Activated T-helper 1 cell treated with anti-CD3 and anti-CD28 coated beads, Interleukin-2, amount 50 U/mL, for 16 hours (primary cell): ENCODE measurements around the gene RUNX1.
A peak's percentile ranks its signal among the peaks of the same experiment; 100 is the strongest.
"Not testable (repeated sequence)": the region's sequence is repeated elsewhere in the genome, so short reads cannot be mapped to it uniquely, and the experiment has no call there.

Experiments
- DNase-seq, 2 donors: peaks; one replicate each; pipeline ENCODE4 v3.0.0-alpha.2; 2020; ENCODE audit warnings: low read depth in 1 of 2, low spot score in 1 of 2

Gene RUNX1

DNA sequence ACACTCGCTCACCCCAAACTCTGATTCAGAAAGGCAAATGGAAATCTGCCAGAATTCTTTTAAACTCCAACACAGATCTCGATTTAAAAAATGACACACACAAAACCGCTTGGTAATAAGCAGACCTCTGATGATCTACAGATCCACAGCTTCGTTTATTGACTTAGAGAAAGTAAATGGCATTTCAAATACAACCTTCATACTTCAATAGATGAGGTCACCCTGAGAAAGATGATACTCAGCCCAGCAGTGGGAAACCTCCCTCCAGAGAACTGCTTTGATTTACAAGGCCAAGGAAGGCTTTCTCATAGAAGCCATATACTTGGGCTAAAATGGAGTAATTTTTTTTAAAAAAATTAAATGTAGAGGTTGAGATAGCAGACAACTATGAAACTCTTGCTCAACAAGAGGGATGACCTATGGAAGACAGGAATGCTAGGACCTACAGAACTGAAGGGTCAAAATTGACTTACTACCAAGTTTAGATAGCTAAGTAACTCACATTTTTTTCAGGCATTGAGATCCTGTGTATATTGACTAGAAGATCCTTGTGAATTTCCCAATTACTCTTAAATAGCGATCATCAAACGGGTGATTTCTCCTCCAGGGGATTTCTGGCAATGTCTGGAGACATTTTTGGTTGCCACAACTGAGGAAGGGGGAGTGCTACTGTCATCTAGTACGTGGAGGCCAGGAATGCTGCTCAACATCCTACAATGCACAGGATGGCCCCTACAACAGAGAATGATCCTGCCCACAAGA lies 236.4 kb downstream of the RUNX1 start:
- no peak for DNase-seq

DNA sequence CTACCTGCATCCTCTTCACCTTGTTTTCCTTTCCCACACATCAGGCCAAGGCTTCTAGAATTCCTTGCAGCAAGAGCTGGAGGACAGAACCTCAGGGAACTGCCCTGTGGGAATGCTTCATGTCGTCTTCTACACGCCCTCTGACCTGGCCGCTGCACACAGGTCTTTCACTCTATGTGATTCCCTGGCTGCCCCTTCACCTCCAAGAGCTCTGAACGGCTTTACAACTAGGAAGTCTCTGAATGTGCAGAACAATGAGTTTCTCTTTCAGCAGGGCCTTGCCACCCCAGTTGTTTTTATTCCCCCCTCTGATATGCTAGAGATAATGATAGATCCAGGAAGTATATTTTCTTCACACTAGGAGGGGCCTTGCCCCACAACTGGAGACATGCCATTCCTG lies 237.7 kb downstream of the RUNX1 start:
- no peak for DNase-seq

DNA sequence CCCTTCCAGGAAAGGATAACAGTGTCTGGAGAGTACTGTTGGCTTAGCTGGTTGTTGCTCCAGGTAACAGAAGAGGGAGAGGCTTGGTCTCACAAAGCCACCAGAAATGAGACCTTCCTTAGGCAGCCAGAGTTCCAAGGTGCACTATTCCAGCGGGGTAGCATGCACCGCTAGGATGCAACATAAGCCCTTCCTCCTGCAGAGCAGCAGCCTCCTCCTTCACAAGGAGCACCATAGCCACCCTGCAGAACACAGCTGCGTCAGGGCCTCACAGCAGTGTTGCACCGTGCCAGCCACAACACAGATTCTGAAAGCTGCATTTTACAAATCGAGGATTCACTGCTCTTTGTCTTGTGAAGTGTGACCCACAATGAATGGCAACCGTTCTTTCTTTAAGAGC lies 238.3 kb downstream of the RUNX1 start:
- no peak for DNase-seq

DNA sequence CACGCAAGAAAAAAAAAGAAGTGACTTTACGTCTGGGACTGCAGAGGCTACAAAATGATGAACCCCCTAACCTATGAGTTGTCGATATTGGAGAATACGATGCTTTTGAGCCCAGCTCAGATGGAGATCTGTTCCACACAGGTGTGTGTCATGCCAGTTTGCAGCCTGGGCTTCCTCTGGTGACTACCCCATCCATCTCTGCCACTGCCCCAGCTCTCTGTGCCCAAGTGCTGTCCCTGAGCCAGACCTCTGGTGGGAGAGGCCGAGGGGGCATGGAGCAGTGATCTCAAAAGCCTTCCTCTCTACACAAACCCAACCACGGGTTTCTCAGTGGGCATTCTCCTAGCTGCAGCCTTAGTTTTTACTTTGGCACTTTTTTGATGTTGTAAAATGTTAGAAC lies 239.3 kb downstream of the RUNX1 start:
- DNase-seq = no peak

DNA sequence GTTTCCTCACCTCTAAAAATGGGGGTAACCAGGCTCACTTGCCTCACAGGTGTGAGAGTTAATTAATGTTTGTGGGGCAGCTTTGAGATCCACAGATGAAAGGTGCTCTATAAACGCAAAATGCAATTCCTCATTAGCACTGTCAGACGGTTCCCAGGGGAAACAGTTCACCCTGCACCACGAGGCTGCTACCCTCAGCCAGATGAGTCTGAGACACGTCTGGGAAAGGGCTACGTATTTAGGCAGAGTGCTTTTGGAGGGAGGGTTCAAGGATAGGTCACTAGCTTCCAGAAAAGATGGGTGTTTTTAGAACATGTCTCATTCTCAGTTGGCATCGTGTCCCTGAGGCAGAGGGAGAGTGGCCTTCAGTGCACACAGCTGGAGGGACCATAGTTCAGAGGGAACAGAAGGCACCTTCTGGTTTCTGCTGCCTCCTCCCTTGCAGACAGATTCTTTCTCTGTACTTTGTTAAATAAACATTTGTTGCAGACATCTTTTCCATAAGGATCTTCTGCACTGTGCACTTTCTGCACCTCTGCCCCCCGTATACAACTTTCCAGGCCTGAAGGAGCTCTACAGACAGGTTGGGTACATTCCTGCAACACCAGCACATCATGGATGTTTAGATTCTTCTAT lies 240.4 kb downstream of the RUNX1 start:
- DNase-seq = no peak

DNA sequence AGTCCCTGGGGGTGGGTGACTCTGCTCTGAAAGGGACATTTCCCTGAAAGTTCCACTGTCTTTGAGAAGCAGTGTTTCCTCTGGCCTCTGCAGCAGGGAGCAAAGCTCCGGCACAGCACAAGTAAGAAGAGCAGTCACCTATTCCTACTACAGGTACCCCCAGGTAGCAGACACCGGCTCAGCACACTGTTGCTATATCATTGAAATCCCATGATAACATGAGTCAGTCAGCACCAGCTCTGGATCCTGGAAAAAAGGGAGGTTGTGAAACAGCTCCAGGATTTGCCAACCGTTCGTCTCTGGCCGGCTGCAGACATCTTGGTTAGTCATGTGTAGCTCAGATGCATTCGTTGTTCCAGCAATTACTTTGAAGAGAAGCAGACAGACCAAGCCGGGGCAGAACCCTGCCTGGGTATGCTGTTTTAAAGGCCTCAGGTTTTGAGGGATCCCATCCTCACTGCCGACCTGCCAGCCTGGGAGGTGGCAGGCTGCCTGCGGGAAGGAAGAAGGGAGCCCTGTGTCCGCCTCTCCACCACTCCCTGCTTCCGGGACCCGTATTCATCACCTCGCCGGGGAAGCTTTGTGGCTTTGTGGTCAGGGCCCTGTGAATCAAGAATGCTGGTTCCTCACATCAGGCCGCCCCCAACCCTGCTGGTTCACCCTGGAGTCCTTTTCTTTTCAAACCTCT lies 241.1 kb downstream of the RUNX1 start:
- DNase-seq = peak; percentile 23 to 37

DNA sequence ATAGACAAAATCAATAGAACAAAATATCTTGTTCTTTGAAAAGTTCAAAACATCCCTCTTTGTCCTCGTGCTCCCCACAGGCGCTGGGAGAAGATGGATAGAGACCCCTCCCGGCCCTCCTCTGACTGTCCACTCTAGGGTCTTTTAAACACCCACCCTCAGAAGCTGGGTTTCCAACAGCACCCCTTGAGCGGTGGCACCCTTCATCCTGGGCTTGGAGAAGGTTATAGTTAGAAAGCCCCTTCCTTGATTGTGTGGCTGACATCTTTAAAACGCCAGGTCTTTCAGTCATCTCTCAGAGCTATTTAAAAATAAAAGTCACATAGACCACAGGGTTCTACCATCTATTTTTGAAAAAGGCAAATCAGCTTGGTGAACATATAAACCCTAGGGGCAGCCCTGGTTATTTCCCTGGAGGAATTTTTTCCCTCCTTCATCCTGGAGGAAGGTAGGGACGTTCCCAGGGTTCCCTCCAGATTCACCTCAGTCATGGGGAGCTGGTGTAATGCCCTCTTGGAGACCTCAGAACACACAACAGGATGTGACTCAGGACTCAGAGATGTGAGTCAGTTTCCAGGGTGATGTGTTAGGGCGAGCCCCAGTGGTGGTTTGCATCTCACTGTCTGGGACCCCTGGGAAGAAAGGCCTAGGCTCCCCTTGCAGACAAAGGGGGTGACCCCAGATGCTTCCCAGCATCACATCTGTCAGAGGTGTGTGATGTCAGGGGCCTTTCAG lies 241.8 kb downstream of the RUNX1 start:
- peak in 1 of 2 donors; percentile 34 for DNase-seq

DNA sequence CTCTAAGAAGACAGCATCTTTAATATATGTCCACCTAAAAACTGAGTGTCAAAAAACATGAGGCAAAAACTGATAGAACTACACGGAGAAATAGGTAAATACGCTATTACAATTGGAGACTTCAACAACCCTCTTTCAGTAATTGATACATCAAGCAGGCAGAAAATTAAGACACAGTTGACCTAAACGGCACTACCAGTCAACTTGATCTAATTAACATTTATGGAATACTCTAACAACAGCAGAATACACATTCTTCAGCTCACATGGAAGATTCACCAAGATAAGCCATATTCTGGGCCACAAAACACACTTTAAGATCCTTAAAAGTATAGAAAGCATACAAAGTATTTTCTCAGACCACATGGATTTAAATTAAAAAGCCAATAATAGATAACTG lies 242.7 kb downstream of the RUNX1 start:
- no peak for DNase-seq

DNA sequence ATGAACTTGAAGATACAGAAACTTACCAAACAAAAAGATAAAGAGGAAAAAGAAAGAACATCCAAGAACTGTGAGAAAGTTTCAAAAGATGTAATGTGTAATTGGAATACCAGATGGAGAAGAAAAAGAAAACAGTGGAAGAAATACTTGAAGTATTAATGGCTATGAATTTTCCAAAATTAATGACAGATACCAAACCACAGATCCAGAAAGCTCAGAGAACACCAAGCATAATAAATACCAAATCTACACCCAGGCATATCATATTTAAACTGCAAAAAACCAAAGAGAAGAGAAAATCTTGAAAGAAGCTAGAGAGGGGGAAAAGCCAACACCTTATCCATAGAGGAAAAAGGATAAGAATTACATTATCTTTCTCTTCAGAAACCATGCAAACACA lies 243.9 kb downstream of the RUNX1 start:
- DNase-seq = no peak

DNA sequence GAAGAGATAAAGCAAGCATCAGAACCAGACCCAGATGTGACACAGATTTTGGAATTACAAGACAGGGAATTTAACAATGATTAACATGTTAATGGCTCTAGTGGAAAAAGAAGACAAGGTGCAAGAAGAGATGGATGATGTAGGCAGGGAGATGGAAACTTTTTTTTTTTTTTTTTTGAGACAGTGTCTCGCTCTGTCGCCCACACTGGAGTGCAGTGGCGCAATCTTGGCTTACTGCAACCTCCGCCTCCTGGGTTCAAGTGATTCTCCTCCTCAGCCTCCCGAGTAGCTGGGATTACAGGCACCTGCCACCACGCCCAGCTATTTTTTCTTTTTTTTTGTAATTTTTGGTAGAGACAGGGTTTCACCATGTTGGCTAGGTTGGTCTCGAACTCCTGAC lies 244.5 kb downstream of the RUNX1 start:
- not testable (repeated sequence) for DNase-seq

DNA sequence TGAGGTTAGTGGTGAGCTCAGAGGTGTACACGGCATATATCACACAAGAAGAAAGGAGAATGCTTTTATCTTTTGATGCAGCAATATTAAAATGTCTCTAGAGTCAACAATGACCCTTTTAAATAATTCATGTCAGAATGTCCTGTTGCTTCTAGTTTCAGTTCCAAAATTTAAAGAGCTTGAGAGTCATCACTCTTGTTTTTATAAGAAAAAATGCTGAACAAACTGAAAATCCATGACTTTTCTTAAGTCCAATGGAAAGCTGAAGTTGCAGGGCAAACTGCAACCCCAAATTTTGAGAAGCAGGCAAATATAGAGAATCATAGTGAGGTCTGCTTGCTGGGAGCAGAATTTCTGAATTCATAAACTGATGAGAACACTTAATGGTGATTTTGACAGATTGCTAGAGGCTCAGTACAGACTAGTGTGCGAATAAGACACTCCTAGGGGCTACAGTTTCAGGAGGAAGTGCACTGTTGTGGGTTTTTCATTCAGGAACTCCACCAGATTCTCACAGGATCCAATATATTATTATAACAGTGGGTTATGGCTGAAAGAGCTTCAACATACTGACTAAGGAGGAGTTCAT lies 245.2 kb downstream of the RUNX1 start:
- no peak for DNase-seq

DNA sequence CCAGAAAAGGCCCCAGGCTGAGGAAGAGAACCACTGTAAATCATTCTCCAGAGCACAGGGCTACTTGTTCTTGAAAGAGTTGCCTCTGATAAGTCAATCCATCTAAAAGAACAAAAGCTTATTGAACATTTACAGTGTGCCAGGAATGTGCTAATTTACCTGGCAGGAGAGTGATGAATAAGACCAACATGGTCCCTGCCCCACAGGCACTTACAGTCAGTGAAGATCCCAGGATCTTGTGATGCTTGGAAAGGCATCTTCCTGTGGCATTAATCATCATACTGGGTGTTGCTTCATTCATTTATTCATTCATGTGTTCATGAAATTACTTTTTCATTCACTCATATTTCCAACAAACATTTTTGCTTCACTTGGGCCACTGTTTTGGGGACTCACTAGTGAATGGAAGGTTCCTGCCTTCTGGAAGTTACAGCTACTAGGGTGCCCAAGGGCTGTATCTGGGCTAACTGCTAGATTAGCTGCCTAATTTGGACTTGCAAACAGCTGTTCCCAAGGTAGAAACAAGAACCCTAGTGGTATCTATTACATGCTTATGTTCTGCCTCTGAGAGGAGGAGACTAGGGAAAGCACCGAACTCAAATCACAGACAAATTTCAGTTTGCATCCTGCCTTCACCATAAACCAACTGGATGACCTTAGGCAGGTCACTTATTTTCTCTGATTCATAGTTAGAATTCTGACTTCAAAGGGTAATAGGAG lies 246.8 kb downstream of the RUNX1 start:
- DNase-seq = no peak

DNA sequence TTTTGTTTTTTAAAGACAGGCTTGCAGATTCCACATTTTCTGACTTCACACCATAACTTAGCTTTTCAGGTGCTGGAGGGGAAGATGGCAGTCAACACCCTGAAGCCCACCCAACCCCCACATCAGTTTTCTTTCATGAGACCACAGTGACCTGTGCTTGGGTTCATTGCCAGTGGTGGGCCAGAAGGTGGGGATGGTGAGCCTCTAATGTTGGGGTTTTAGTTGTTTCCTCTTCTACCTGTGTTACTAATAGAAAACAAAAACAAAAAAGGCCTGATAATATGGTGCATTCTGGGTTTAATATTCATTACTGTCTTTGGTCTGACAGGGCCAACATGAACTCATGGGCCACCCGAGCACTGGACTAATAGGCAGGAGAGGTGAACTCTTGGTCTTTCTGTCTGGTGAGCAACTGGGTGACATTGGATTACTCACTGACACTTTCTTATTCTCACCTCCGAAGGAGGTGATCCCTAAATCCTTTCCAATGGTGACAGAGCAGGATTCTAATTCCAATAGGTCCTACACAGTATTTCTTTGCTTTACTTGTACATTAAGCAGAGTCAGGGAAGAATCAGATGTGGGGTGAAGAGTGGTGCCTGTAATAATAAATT lies 247.5 kb downstream of the RUNX1 start:
- DNase-seq = no peak

DNA sequence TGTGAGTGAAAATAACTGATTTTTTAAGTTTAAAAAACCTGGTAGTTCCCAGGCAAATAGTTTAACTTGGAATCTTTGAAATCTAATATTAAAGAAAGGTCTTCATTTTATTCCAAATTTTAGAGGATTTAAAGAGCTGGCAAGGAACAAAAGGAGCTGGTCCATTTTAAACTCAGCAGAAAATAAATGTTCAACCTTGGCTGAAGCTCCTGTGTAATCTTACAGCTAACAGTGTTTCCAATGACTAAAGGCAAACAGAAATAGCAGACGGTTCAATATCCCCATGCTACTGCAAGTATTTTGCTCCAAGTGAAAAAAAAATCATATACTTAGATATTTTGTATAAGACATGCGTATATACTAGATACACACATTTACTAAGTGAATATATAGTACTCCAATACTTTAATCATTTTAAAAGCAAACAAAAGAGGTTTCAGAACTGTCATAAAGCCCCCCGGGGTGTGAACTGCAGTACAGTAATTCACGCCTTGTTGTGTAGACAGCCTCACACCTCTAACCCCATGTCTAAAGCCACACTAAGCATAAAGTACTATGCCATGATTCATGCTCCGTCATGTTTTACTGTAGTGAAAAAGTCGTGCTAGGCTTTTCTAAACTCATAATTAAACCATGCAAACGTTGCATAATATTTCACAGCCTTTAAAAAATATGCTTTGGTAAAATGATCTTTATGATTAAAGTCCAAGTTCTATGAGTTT lies 248.1 kb downstream of the RUNX1 start:
- no peak for DNase-seq

DNA sequence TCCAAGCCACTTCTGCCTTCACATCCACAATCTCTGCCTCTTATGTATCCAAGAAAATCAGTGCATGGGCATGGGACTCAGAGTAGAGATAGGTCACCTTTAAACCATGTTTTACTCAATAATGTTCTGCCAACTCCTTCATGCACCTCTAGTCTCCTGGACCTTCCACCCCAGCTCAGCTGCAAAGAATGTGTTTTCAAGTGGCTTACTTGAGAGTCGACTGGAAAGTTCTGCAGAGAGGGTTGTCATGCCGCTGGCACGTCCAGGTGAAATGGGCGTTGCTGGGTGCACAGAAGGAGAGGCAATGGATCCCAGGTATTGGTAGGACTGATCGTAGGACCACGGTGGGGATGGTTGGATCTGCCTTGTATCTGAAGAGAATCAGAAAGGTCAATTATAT lies 250.0 kb downstream of the RUNX1 start:
- DNase-seq = no peak

DNA sequence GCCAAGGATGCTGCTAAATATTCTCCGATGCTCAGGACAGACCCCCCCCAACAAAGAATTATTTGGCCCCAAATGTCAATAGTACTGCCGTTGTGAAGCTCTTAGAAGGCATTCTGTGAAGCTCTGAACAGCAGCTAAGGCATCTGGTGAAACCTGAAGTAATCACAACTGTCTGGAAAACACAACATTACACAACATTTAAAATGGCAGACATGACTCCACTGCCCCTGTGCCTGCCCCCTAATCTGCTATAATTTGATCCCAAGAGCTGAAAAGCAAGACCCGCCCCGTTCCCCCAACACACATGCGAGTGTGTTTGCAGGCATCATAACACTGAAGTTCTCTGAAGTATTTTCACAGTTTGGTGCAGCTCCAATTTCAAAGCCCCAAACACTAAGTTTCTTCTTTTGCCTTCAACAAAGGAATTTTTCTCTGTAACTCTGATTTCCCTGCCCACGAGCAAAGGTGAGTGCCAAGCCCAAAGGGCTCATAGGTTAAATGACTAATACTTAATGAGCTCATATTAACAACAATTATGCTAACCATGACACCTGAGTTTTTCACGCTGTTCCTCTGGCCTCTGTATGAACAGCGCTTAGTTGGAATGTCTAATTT lies 251.1 kb downstream of the RUNX1 start:
- no peak for DNase-seq

DNA sequence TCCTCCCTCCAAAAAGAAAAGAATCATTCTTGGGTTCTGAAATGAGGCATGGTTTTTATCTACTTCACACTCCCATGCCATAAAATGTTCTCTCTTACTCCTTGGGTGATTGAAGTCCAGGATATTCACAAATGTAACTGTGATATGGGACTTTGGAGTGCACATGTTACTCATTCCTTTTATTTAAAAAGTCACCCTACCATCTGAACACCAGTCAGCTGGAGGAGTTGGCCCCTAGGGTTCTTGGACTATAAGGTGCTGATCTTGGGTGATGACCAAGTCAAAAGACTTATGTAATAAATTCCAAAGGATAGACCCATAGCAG lies 251.9 kb downstream of the RUNX1 start:
- no peak for DNase-seq

DNA sequence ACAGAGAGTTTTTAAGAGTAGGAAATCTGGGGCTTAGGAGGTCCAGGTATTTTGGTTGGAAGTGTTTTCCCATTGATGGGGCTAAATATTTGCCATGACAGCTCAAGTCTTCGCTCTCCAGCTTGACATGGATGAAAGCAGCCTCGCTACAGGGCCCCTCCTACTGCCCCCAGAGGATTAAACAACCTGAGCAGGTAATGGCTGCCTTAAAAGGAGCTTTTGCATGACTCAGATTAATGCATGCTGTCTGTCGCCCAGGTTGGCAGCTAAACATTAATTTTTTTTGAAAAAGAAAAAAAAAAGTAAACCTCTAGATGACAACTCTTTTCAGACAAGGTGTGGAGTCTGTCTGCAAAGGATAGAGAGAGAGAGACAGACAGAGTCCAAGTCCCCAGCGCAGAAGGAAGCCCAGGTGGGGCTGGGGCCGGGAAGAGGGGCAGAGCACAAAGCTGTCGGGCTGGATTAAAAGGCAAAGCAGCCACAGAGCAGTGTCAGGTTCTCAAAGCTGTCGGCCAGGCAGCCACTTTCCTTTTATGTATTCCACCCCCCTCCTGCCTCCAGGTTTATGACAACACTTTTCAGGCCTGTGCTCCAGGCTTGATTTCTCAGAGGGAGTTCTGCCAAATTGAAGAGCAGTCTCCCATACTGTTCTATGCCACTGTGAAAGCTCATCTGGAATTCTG lies 252.4 kb downstream of the RUNX1 start:
- no peak for DNase-seq
